ENCODE data around the gene ILF2. TPM values are rescaled to one million over a fixed set of nuclear protein-coding genes. Genes with fewer than 3 reads are reported as not detected.

Gene ILF2
- total RNA-seq, 4 donors from 2014 or later = 80.4 to 118 (median 105) TPM

DNA sequence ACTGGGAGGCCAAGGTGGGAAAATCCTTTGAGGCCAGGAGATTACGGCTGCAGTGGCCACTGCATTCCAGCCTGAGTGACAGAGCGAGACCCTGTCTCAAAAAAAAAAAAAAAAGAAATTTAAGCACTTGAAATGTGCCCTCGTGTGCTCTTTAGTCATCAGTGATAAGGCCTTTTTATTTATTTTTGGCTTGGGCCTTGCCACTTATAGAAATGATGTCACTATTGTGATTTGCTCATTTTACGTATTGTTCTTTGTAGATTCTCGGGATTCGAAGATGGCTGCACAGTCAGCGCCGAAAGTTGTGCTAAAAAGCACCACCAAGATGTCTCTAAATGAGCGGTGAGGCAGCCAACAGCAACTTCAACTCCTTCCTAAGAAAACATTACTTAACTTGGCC lies 34.5 kb downstream of the ILF2 start:
- TF ChIP-seq, protein P1, sequence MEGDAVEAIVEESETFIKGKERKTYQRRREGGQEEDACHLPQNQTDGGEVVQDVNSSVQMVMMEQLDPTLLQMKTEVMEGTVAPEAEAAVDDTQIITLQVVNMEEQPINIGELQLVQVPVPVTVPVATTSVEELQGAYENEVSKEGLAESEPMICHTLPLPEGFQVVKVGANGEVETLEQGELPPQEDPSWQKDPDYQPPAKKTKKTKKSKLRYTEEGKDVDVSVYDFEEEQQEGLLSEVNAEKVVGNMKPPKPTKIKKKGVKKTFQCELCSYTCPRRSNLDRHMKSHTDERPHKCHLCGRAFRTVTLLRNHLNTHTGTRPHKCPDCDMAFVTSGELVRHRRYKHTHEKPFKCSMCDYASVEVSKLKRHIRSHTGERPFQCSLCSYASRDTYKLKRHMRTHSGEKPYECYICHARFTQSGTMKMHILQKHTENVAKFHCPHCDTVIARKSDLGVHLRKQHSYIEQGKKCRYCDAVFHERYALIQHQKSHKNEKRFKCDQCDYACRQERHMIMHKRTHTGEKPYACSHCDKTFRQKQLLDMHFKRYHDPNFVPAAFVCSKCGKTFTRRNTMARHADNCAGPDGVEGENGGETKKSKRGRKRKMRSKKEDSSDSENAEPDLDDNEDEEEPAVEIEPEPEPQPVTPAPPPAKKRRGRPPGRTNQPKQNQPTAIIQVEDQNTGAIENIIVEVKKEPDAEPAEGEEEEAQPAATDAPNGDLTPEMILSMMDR (IDR thresholded peaks at IDR 0.05) = no peak
- no peak for TF ChIP-seq POLR2A (IDR thresholded peaks at IDR 0.05)
- DNase-seq (ENCODE audit: low spot score in 2 of 2) = no peak
- whole genome bisulfite sequencing, 2 donors = 90 to 92% methylated on average over 9 of the region's 9 CpGs
- H3K4me3 ChIP-seq (ENCODE audit: low read depth, poor library complexity, severe bottlenecking) = no peak overlapping the region
- intact Hi-C loops (cut with DNase I; ENCODE audit: low total_unique reads) = no loop called here

- intact Hi-C loops (cut with DNase I; ENCODE audit: low total_unique reads) = no loop called here
- WGBS, 2 donors = 84 to 90% methylated on average over 7 of the region's 7 CpGs
- TF ChIP-seq, protein P1 (IDR thresholded peaks at IDR 0.05) = no peak
- TF ChIP-seq POLR2A (IDR thresholded peaks at IDR 0.05) = no peak
- no peak overlapping the region for H3K4me3 ChIP-seq (ENCODE audit: low read depth, poor library complexity, severe bottlenecking)
- DNase-seq (ENCODE audit: low spot score in 2 of 2) = no peak
These were observed 34.9 kb downstream of the ILF2 start for GRCh38 chr1:153635872-153636271.

DNA sequence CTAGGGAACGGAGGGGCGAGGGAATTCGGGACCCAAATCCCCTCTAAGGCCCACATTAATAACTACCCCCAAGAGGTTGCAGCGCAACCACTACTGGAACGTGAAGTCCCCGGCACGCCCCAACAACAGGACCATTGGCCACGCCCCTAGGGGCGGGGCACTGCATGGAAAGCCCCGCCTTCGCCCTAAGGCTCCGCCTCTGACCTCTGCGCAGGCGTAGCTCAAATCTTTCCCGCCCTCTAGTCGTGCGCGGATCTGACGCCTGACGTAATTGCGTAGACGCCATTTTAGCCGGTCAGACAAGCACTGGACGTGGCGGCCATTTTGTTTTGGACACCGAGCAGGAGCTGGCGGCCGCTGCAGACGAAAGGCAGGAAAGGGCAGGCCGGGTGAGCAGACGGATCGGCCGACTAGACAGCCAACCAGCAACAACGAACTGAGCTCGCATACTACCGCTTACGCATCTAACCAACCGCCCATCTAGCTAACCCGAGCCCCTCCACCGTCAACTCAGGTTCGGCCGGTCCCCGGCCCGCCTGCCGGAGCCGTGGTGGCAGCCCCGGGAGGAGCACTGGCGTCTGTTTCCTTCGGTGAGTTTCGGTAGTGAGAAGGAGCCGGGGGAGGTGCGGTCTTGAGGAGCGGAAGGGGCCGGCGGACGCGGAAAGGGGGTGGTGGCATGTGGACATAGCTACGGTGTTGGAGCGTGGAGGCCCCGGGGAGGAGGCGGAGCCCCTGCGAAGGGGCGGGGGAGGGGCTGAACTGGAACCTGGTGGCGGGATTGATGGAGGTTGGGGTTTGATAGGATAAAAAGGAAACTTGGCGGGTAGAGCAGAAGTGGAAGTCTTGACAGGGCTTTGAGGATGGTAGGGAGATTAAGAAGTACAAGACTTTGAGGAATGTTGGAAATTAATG lies 36.8 kb downstream of the ILF2 start, which contains the start of gene CHTOP:
TSS of gene CHTOP (plus strand) at position 313 of the 912 bp plus-strand sequence. CDS start 2,523 bp downstream, outside the sequence.
- H3K4me3 ChIP-seq (ENCODE audit: low read depth, poor library complexity, severe bottlenecking) = peak within 1 kb of the TSS; percentile 81
- 0 to 1% methylated on average over 60 to 62 of the region's 65 CpGs for WGBS, 2 donors
- TF ChIP-seq, protein P1 (IDR thresholded peaks at IDR 0.05) = no peak
- peak in 1 of 2 donors; percentile 57 for TF ChIP-seq POLR2A (IDR thresholded peaks at IDR 0.05)
- intact Hi-C loops (cut with DNase I; ENCODE audit: low total_unique reads) = no loop called here
- DNase-seq (ENCODE audit: low spot score in 2 of 2) = peak; percentile 99

- no peak for DNase-seq (ENCODE audit: low spot score in 2 of 2)
- intact Hi-C loops (cut with DNase I; ENCODE audit: low total_unique reads) = no loop called here
- no peak overlapping the region for H3K4me3 ChIP-seq (ENCODE audit: low read depth, poor library complexity, severe bottlenecking)
- WGBS, 2 donors = 34 to 35% methylated on average over 18 of the region's 18 CpGs
- no peak for TF ChIP-seq POLR2A (IDR thresholded peaks at IDR 0.05)
- TF ChIP-seq, protein P1 (IDR thresholded peaks at IDR 0.05) = no peak
These were observed 37.5 kb downstream of the ILF2 start for GRCh38 chr1:153633161-153633753.

DNA sequence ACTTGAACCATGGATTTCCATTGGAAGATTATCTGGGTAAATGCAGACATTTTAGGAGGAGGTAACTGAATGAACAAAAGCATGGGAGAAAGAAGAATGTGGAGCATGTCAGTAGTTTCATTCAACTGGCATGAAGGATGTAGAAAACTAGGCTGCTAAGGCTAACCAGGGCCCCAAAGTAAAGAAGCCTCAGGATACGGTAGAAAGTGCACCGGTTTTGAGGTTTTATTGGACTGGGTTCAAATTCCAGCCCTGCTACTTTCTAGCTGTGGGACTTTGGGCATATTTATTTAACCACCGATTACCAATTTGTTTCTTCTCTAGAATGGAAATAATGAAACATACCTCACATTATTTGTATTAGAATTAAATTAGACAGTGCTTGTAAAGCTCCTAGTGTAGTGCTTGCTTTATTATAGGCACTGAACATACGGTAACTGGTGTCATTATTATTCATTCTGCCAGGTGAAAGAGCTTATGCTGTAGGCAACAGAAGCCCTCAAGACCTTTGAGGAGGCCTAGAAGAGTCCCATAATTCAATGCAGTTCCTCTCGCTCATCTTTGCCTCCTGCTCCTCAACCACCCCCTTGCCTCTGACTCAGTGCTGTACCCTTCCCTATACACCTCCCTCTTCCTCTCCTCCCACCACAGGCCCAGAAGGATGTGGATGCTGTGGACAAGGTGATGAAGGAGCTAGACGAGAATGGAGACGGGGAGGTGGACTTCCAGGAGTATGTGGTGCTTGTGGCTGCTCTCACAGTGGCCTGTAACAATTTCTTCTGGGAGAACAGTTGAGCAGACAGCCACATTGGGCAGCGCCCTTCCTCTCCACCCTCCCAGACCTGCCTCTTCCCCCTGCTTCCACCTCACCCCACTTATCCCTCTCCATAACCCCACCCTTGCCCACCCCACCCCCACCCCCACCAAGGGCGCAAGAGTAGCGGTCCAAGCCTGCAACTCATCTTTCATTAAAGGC lies 39.5 kb downstream of the ILF2 start:
- no peak overlapping the region for H3K4me3 ChIP-seq (ENCODE audit: low read depth, poor library complexity, severe bottlenecking)
- WGBS, 2 donors = 75 to 80% methylated on average over 10 of the region's 10 CpGs
- DNase-seq (ENCODE audit: low spot score in 2 of 2) = no peak
- intact Hi-C loops (cut with DNase I; ENCODE audit: low total_unique reads) = no loop called here
- TF ChIP-seq POLR2A (IDR thresholded peaks at IDR 0.05) = no peak
- TF ChIP-seq, protein P1 (IDR thresholded peaks at IDR 0.05) = no peak
